Medulla oblongata (tissue), 1 donor: ENCODE results near the gene TRMT44.
"Not testable (repeated sequence)": the region's sequence is repeated elsewhere in the genome, so short reads cannot be mapped to it uniquely, and the experiment has no call there.

Experiments
- DNase-seq: peaks from one replicate; pipeline ENCODE4 v3.0.0-alpha.2; 2015; ENCODE audit errors: extremely low spot score

The TRMT44 gene

DNA sequence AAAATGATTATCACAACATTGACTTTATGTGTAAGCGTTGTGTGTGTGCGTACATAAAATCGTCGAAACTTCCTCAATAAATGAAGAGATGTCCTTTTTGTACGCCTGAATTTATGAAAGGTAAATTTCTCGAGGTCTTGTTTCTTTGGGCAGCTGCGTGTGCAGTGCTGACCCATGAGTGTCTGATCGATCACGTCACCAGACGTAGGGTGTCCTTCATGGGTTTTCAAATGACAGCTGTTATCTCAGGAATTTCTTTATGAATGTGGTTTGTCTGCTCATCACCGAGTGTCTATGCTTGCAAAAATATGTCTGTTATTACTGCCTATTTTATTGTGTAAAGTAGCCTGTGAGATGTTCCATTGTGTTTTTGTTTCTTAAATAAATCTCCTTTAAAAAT is 71.9 kb downstream of the TRMT44 start:
- DNase-seq: no peak

- not testable (repeated sequence) for DNase-seq
Measured at GRCh38 chr4:8513080-8513479, 72.5 kb downstream of the TRMT44 start.

DNA sequence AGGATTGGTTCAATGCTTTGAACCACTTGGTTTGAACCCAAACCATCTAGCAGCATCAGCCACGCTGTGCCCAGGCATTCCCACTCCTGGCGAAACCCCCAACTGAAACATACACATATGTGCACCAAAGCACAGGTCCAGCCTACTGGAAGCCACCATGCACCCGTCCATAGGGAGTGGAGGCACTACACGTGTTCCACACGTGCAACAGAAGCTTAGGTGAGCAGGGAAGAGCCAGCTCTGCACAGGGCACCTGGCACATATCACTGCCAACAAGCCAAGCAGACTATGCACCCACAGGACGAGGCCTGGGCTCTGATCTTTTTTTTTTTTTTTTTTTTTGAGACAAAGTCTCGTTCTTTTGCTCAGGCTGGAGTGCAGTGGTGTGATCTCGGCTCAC is 73.4 kb downstream of the TRMT44 start:
- DNase-seq: no peak

DNA sequence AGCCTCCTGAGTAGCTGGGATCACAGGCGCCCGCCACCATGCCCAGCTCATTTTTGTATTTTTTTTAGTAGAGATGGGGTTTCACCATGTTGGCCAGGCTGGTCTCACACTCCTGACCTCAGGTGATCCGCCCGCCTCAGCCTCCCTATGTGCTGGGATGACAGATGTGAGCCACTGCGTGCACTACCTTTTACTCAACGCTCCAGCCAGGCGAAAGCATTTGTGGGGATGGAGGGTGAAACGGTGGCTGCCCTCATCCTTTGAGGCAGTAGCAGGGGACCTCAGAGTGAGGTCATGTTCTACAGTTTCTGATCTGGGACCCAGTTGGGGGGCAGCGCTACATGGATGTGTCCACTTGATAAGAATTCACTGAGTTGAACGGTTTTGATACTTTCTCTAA is 73.8 kb downstream of the TRMT44 start:
- no peak for DNase-seq

- DNase-seq: no peak
Measured at GRCh38 chr4:8515316-8516060, 74.9 kb downstream of the TRMT44 start.

- DNase-seq: no peak
Measured at GRCh38 chr4:8516061-8516573, 75.5 kb downstream of the TRMT44 start.

DNA sequence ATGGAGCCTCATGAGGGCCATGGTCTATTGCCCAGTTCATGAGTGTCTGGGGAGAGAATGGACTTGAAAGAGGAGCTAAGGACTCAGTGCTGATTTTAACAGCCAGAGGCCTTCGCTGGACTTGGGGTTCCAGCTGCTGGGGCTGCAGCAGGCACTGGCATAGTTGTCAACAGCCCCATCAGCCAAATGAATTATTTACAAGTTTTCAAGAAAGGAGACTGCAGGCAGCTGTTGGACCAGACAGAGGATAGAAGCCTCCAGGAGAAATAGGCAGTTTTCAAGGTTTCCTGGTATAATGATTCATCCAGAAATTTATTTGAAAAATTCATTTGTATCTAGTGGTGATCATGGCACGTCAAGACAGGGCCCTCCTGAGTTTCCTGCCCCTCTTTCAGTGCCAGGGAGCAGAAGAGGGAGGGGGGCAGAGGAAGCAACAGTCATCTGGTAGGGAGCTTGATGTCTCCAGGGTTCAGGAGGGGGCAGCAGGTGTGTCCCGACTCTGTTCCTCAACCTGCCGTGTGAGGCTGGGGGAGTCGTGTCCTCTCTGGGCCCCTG is 76.5 kb downstream of the TRMT44 start:
- DNase-seq: no peak

DNA sequence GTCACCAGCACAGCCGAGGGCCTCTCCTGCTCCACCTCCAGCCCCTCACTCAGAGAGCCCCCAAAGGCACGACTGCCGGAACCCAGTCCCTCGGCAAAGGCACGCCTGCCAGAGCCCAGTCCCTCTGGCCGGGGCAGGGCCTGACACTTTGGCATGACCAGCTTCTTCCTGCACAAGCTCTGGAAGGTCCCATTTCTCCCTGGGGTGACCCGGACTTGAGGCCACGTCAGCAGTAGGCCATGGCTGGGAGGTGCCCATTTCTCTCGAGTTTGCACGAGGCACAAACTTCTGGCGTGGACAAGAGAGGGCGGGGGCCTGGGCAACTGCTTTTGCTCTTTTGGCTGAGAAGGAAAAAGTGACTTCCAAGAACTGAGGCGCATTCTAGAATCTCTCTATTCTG is 77.4 kb downstream of the TRMT44 start:
- DNase-seq: no peak

- DNase-seq: no peak
Measured at GRCh38 chr4:8522160-8523120, 81.9 kb downstream of the TRMT44 start.

DNA sequence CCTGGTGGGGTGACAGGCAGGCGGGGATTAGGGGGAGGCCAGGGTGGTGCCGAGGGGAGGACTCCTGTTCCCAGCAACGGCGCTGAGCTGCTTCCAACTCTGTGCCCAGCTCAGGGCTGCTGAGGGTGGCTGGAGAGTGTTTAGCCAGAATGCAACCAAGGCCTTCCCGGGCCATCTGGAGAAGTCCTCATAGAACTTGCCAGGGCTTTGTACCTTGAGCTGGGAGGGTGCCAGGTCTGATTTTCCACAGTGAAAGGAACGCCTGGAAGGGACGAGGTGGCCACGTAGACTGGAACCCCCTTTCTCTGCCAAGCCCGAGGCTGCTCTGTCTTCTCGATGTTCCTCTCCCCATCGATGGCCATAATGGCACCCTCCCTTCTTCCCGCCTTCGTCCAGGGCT is 82.6 kb downstream of the TRMT44 start:
- DNase-seq: no peak

DNA sequence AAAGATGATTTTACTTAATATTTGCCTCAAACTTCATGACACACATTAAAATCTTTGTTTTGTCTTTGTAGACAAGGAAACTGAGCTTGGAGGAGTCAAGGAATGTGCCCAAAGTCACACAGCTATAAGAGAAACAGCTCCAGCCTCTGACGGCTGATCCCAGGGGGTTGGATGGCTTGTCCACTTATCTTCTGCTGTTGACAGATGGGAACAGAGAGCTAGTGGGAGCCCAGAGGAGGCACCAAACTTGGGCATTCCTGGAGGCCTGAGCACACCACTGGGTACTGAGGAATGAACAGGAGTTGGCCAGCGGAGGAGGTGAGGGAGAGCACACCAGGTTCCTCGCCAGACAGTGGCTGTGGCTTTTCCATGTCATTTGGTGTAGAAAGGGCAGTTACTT is 83.2 kb downstream of the TRMT44 start:
- DNase-seq: no peak

- no peak for DNase-seq
Measured at GRCh38 chr4:8524595-8525382, 84.2 kb downstream of the TRMT44 start.

- DNase-seq: no peak
Measured at GRCh38 chr4:8525383-8526120, 85.0 kb downstream of the TRMT44 start.
